ENCODE data around the gene EPHA8. TPM values are rescaled to one million over a fixed set of nuclear protein-coding genes. Genes with fewer than 3 reads are reported as not detected.

EPHA8 gene
- total RNA-seq, 2 donors from 2014 or later = 0.05 to 4.1 TPM

- WGBS = 92% methylated on average over 10 of the region's 12 CpGs
- no peak overlapping the region for H3K4me3 ChIP-seq
- no peak overlapping the region for H3K27ac ChIP-seq
- no peaks in the 10 kb centered on the region for H3K4me1 ChIP-seq (replicated peaks)
- no peak for TF ChIP-seq POLR2AphosphoS5 (IDR thresholded peaks at IDR 0.05)
- TF ChIP-seq CTCF (IDR thresholded peaks at IDR 0.05) = no peak
- no peak for TF ChIP-seq POLR2A (IDR thresholded peaks at IDR 0.05)
- intact Hi-C loops (cut with DNase I) = no loop called here
- DNase-seq (ENCODE audit: low spot score) = no peak
- no peaks in the 10 kb centered on the region for H3K36me3 ChIP-seq
- H3K9me3 ChIP-seq = no peaks in the 10 kb centered on the region
- H3K27me3 ChIP-seq (replicated peaks; ENCODE audit: insufficient read depth) = no peaks in the 10 kb centered on the region
Measured at GRCh38 chr1:22601610-22602009, 38.3 kb downstream of the EPHA8 start.

GRCh38 chr1:22602060-22602740 lies 38.9 kb downstream of the EPHA8 start:
- no peaks in the 10 kb centered on the region for H3K9me3 ChIP-seq
- H3K36me3 ChIP-seq = no peaks in the 10 kb centered on the region
- DNase-seq (ENCODE audit: low spot score) = no peak
- 84% methylated on average over 17 of the region's 18 CpGs for WGBS
- TF ChIP-seq POLR2AphosphoS5 (IDR thresholded peaks at IDR 0.05) = no peak
- TF ChIP-seq POLR2A (IDR thresholded peaks at IDR 0.05) = no peak
- no peak for TF ChIP-seq CTCF (IDR thresholded peaks at IDR 0.05)
- H3K4me3 ChIP-seq = no peak overlapping the region
- no peaks in the 10 kb centered on the region for H3K4me1 ChIP-seq (replicated peaks)
- no peaks in the 10 kb centered on the region for H3K27me3 ChIP-seq (replicated peaks; ENCODE audit: insufficient read depth)
- intact Hi-C loops (cut with DNase I) = no loop called here
- no peak overlapping the region for H3K27ac ChIP-seq

- Histone ChIP-seq H3K9me3 (no peaks in the 10 kb centered on the region), H3K36me3 (no peaks in the 10 kb centered on the region), H3K27me3 (replicated peaks; ENCODE audit: insufficient read depth) (peaks cover 8% of the 10 kb centered on the region), H3K4me3 (no peak overlapping the region), H3K27ac (no peak overlapping the region), H3K4me1 (replicated peaks) (no peaks in the 10 kb centered on the region)
- DNase-seq (ENCODE audit: low spot score) = no peak
- TF ChIP-seq POLR2AphosphoS5 (IDR thresholded peaks at IDR 0.05) = no peak
- TF ChIP-seq POLR2A (IDR thresholded peaks at IDR 0.05) = no peak
- TF ChIP-seq CTCF (IDR thresholded peaks at IDR 0.05) = no peak
- intact Hi-C loops (cut with DNase I) = no loop called here
- 41% methylated on average over 4 of the region's 4 CpGs for WGBS
Measured at GRCh38 chr1:22606161-22606560, 42.9 kb downstream of the EPHA8 start.

GRCh38 chr1:22607154-22607553 lies 43.9 kb downstream of the EPHA8 start:
- Histone ChIP-seq H3K4me1 (replicated peaks) (no peaks in the 10 kb centered on the region), H3K4me3 (no peak overlapping the region), H3K27me3 (replicated peaks; ENCODE audit: insufficient read depth) (peaks cover 8% of the 10 kb centered on the region), H3K36me3 (no peaks in the 10 kb centered on the region), H3K27ac (no peak overlapping the region), H3K9me3 (no peaks in the 10 kb centered on the region)
- WGBS = 5% methylated on average over 10 of the region's 10 CpGs
- TF ChIP-seq POLR2AphosphoS5 (IDR thresholded peaks at IDR 0.05) (no peak), CTCF (IDR thresholded peaks at IDR 0.05) (no peak), POLR2A (IDR thresholded peaks at IDR 0.05) (no peak)
- intact Hi-C loops (cut with DNase I) = no loop called here
- DNase-seq (ENCODE audit: low spot score) = no peak

GRCh38 chr1:22608361-22608760 lies 45.1 kb downstream of the EPHA8 start:
- H3K4me3 ChIP-seq = no peak overlapping the region
- no peaks in the 10 kb centered on the region for H3K36me3 ChIP-seq
- no peak overlapping the region for H3K27ac ChIP-seq
- H3K27me3 ChIP-seq (replicated peaks; ENCODE audit: insufficient read depth) = peaks cover 8% of the 10 kb centered on the region
- H3K9me3 ChIP-seq = no peaks in the 10 kb centered on the region
- TF ChIP-seq CTCF (IDR thresholded peaks at IDR 0.05) (no peak), POLR2AphosphoS5 (IDR thresholded peaks at IDR 0.05) (no peak), POLR2A (IDR thresholded peaks at IDR 0.05) (no peak)
- WGBS = 76% methylated on average over 3 of the region's 3 CpGs
- no peak for DNase-seq (ENCODE audit: low spot score)
- no peaks in the 10 kb centered on the region for H3K4me1 ChIP-seq (replicated peaks)
- intact Hi-C loops (cut with DNase I) = no loop called here
